Body of pancreas (tissue), 4 donors: ENCODE data around the gene BCL6.
"Not testable (repeated sequence)": the region's sequence is repeated elsewhere in the genome, so short reads cannot be mapped to it uniquely, and the experiment has no call there.

ENCODE experiments used
- POLR2A ChIP-seq, 3 donors: fragments of 450-650 bp; IDR thresholded peaks; one replicate each; pipeline ENCODE4 v1.6.1; 2016; ENCODE audit warnings: antibody characterized with exemption in 3 of 3, mild to moderate bottlenecking in 2 of 3
- TF ChIP-seq, protein P1 (sequence below), 7 experiments: fragments of 450-650 bp in 4 of 7; fragments of 200-600 bp in 3 of 7; sonication (generic) in 3 of 7; IDR thresholded peaks; one replicate each; pipeline ENCODE4 v1.5.1; 2016 to 2019; ENCODE audit warnings: antibody characterized with exemption in 7 of 7

DNA sequence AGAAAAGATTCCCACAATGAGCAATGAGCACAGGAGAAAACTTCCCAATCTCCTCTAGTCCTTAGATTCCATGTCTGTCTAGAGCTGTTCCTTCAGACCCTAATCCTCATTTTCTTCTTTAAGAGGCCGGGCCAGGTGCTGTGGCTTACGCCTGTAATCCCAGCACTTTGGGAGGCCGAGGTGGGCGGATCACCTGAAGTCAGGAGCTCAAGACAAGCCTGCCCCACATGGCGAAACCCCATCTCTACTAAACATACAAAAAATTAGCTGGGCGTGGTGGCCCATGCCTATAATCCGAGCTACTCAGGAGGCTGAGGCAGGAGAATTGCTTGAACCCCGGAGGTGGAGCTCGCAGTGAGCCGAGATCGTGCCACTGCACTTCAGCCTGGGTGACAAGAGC lies 63.5 kb downstream of the BCL6 start:
- TF ChIP-seq, protein P1, sequence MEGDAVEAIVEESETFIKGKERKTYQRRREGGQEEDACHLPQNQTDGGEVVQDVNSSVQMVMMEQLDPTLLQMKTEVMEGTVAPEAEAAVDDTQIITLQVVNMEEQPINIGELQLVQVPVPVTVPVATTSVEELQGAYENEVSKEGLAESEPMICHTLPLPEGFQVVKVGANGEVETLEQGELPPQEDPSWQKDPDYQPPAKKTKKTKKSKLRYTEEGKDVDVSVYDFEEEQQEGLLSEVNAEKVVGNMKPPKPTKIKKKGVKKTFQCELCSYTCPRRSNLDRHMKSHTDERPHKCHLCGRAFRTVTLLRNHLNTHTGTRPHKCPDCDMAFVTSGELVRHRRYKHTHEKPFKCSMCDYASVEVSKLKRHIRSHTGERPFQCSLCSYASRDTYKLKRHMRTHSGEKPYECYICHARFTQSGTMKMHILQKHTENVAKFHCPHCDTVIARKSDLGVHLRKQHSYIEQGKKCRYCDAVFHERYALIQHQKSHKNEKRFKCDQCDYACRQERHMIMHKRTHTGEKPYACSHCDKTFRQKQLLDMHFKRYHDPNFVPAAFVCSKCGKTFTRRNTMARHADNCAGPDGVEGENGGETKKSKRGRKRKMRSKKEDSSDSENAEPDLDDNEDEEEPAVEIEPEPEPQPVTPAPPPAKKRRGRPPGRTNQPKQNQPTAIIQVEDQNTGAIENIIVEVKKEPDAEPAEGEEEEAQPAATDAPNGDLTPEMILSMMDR (IDR thresholded peaks at IDR 0.05) = not testable (repeated sequence)
- TF ChIP-seq POLR2A (IDR thresholded peaks at IDR 0.05) = not testable (repeated sequence)
